Ovary (tissue), 3 donors: ENCODE data around the gene CHID1.

Experiments
- EP300 ChIP-seq: sonication (generic); formaldehyde crosslinking; IDR thresholded peaks from one replicate; pipeline ENCODE4 v1.6.1; 2017; ENCODE audit warnings: antibody characterized with exemption
- POLR2A ChIP-seq: fragments of 450-650 bp; IDR thresholded peaks from one replicate; pipeline ENCODE4 v1.6.1; 2017; ENCODE audit warnings: antibody characterized with exemption, mild to moderate bottlenecking, moderate library complexity
- TF ChIP-seq, protein P1 (sequence below), 3 donors: fragments of 450-650 bp in 2 of 3; fragments of 200-600 bp in 1 of 3; IDR thresholded peaks; one replicate each; pipeline versions ENCODE4 v1.5.1 to v1.8.0; 2016 to 2022; ENCODE audit warnings: antibody characterized with exemption in 3 of 3, mild to moderate bottlenecking in 1 of 3
- donor health status: DM: no; HTN: no; CAD: no.

DNA sequence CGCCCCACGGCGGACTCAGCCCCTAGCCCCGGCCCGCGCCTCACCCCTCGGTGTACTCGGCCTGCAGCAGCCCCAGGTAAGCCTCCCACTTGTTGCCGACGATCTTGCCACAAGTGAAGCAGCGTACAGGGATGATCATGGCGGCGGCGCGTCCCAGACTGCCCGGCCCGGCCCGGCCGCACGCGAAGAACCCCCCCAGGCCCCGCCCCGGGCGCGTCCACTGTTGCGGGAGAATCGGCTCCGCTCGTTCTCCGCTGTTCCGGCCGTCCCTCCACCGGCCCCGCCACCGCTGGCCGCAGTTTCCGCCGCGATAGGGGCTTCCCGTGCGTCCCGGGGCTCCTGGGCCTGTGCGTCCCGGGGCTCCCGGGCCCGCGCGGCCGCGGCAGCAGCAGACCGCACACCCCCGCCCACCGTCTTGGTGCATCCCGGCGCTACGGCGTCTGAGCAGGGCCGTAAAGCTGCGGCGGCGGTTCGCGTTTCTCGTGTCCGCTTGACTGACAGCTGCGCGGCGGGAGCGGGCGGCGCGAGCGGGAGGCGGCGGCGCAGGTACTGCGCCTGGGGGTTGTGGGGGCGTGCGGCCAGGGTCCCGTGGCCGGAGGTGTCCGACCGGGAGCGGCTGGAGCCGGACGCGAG is 68.1 kb downstream of the CHID1 start, which contains the start of the genes POLR2L and TSPAN4:
- TF ChIP-seq, protein P1, sequence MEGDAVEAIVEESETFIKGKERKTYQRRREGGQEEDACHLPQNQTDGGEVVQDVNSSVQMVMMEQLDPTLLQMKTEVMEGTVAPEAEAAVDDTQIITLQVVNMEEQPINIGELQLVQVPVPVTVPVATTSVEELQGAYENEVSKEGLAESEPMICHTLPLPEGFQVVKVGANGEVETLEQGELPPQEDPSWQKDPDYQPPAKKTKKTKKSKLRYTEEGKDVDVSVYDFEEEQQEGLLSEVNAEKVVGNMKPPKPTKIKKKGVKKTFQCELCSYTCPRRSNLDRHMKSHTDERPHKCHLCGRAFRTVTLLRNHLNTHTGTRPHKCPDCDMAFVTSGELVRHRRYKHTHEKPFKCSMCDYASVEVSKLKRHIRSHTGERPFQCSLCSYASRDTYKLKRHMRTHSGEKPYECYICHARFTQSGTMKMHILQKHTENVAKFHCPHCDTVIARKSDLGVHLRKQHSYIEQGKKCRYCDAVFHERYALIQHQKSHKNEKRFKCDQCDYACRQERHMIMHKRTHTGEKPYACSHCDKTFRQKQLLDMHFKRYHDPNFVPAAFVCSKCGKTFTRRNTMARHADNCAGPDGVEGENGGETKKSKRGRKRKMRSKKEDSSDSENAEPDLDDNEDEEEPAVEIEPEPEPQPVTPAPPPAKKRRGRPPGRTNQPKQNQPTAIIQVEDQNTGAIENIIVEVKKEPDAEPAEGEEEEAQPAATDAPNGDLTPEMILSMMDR (IDR thresholded peaks at IDR 0.05): peak in 2 of 3 donors; percentile 55 to 68
- TF ChIP-seq POLR2A (peak; percentile 80), EP300 (no peak)
